PC-9 (cell line): ENCODE measurements around the gene ETHE1.

Experiments
- CTCF ChIP-seq: fragments of 200-600 bp; sonication (generic); conservative IDR thresholded peaks from 2 replicates; pipeline ENCODE4 v1.6.1; 2017; ENCODE audit warnings: mixed run types, antibody characterized with exemption, mild to moderate bottlenecking, moderate library complexity
- EZH2 ChIP-seq: fragments of 200-600 bp; sonication (generic); IDR thresholded peaks from 2 replicates; pipeline ENCODE4 v1.8.0; 2017; ENCODE audit warnings: antibody characterized with exemption, low read depth

GRCh38 chr19:43502419-43502976 is 24.5 kb downstream of the ETHE1 start:
- TF ChIP-seq CTCF (no peak), EZH2 (no peak)
